ENCODE measurements around the gene UGT2A2. TPM values are rescaled to one million over a fixed set of nuclear protein-coding genes. Genes with fewer than 3 reads are reported as not detected.

Gene UGT2A2
- total and polyA plus RNA-seq, 5 donors from 2014 or later = not detected

DNA sequence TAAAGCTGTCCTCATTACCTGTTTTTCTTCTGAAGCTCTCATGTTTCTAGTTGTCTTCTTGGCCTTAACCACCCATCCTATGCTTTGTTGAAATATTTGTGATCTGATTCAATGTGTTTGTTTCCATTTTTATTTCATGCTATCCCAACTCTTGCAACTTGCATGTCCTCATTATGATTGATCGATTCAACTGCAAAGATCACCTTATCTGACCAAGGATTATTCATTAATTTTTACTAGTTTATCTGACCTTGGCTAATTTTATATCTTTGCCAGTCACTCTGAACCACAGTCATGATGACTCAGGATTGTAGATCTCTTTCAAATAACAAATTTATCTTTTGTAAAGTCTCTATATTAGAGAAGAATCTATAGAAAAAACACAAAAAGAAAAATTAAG lies 70.7 kb downstream of the UGT2A2 start:
- no peaks in the 10 kb centered on the region for H3K9me3 ChIP-seq (ENCODE audit: control insufficient read depth in 2 of 2, low read length in 2 of 2)
- no peaks in the 10 kb centered on the region for H3K27me3 ChIP-seq (ENCODE audit: control insufficient read depth, insufficient read depth, low read length)
- no peaks in the 10 kb centered on the region for H3K36me3 ChIP-seq (ENCODE audit: control insufficient read depth, insufficient read depth, low read length)
- Mint-ChIP-seq H3K4me3 (no peak overlapping the region), H3K4me1 (no peaks in the 10 kb centered on the region), H3K27me3 (no peaks in the 10 kb centered on the region), H3K9me3 (peaks cover 0 to 4% (median 1%) of the 10 kb centered on the region in 7 donors), H3K27ac (no peak overlapping the region), H3K36me3 (no peaks in the 10 kb centered on the region)
- H3K4me3 ChIP-seq (ENCODE audit: low read depth, low read length) = no peak overlapping the region
- DNase-seq (no peak), ATAC-seq (ENCODE audit: low read depth in 2 of 2) (no peak)
- H3K4me1 ChIP-seq (ENCODE audit: control insufficient read depth, insufficient read depth, low read length, poor library complexity, severe bottlenecking) = no peaks in the 10 kb centered on the region
- H3K27ac ChIP-seq (ENCODE audit: insufficient read depth, low read length, poor library complexity, severe bottlenecking) = no peak overlapping the region

DNA sequence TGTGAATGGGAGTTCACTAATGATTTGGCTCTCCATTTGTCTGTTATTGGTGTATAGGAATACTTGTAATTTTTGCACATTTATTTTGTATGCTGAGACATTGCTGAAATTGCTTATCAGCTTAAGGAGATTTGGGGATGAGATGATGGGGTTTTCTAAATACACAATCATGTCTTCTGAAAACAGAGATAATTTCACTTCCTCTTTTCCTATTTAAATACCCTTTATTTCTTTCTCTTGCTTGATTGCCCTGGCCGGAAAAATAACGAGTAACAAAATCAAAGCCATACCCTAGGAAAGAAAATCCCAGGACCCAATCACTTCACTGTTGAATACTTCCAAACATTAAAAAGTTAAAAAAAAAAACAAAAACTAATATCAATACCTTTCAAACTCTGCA lies 76.0 kb downstream of the UGT2A2 start:
- no peaks in the 10 kb centered on the region for H3K9me3 ChIP-seq (ENCODE audit: control insufficient read depth in 2 of 2, low read length in 2 of 2)
- Mint-ChIP-seq H3K27ac (no peak overlapping the region), H3K4me1 (no peaks in the 10 kb centered on the region), H3K27me3 (no peaks in the 10 kb centered on the region), H3K4me3 (no peak overlapping the region), H3K9me3 (peaks cover 0 to 4% (median 2%) of the 10 kb centered on the region in 7 donors), H3K36me3 (no peaks in the 10 kb centered on the region)
- no peaks in the 10 kb centered on the region for H3K27me3 ChIP-seq (ENCODE audit: control insufficient read depth, insufficient read depth, low read length)
- H3K4me3 ChIP-seq (ENCODE audit: low read depth, low read length) = no peak overlapping the region
- H3K36me3 ChIP-seq (ENCODE audit: control insufficient read depth, insufficient read depth, low read length) = no peaks in the 10 kb centered on the region
- DNase-seq (no peak), ATAC-seq (ENCODE audit: low read depth in 2 of 2) (no peak)
- no peaks in the 10 kb centered on the region for H3K4me1 ChIP-seq (ENCODE audit: control insufficient read depth, insufficient read depth, low read length, poor library complexity, severe bottlenecking)
- H3K27ac ChIP-seq (ENCODE audit: insufficient read depth, low read length, poor library complexity, severe bottlenecking) = no peak overlapping the region

DNA sequence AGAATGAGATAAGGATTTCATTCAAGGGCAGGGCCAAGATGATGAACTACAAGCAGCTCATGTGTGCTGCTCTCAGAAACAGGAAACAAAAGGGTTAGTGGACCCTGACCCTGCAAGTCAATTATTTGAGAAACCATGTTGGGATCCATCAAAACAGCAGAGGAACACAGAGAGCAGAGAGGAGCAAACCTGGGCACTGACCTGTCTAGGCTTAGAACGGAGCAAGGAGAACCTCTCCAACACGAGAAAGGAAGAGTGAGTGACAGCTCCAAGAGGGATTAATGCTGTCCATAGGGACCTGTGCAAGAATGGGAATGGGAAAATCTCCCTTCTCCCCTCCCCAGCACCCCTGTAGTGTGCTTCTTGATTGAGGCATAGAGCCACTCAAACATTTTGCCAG lies 89.8 kb downstream of the UGT2A2 start:
- Histone ChIP-seq H3K27ac (ENCODE audit: insufficient read depth, low read length, poor library complexity, severe bottlenecking) (no peak overlapping the region), H3K4me1 (ENCODE audit: control insufficient read depth, insufficient read depth, low read length, poor library complexity, severe bottlenecking) (no peaks in the 10 kb centered on the region), H3K9me3 (ENCODE audit: control insufficient read depth in 2 of 2, low read length in 2 of 2) (no peaks in the 10 kb centered on the region), H3K4me3 (ENCODE audit: low read depth, low read length) (no peak overlapping the region), H3K27me3 (ENCODE audit: control insufficient read depth, insufficient read depth, low read length) (no peaks in the 10 kb centered on the region), H3K36me3 (ENCODE audit: control insufficient read depth, insufficient read depth, low read length) (no peaks in the 10 kb centered on the region)
- no peak overlapping the region for H3K4me3 Mint-ChIP-seq
- no peaks in the 10 kb centered on the region for H3K27me3 Mint-ChIP-seq
- DNase-seq = no peak
- no peak for ATAC-seq (ENCODE audit: low read depth in 2 of 2)
- H3K9me3 Mint-ChIP-seq = peaks cover 0 to 10% (median 2%) of the 10 kb centered on the region in 7 donors
- H3K27ac Mint-ChIP-seq = no peak overlapping the region
- H3K4me1 Mint-ChIP-seq = no peaks in the 10 kb centered on the region
- H3K36me3 Mint-ChIP-seq = no peaks in the 10 kb centered on the region

- Mint-ChIP-seq H3K27me3 (no peaks in the 10 kb centered on the region), H3K4me3 (no peak overlapping the region), H3K27ac (no peak overlapping the region), H3K36me3 (no peaks in the 10 kb centered on the region), H3K4me1 (no peaks in the 10 kb centered on the region), H3K9me3 (peaks cover 0 to 8% (median 1%) of the 10 kb centered on the region in 7 donors)
- H3K36me3 ChIP-seq (ENCODE audit: control insufficient read depth, insufficient read depth, low read length) = no peaks in the 10 kb centered on the region
- no peaks in the 10 kb centered on the region for H3K4me1 ChIP-seq (ENCODE audit: control insufficient read depth, insufficient read depth, low read length, poor library complexity, severe bottlenecking)
- ATAC-seq (ENCODE audit: low read depth in 2 of 2) = no peak
- H3K27me3 ChIP-seq (ENCODE audit: control insufficient read depth, insufficient read depth, low read length) = no peaks in the 10 kb centered on the region
- no peak overlapping the region for H3K4me3 ChIP-seq (ENCODE audit: low read depth, low read length)
- DNase-seq = no peak
- no peaks in the 10 kb centered on the region for H3K9me3 ChIP-seq (ENCODE audit: control insufficient read depth in 2 of 2, low read length in 2 of 2)
- H3K27ac ChIP-seq (ENCODE audit: insufficient read depth, low read length, poor library complexity, severe bottlenecking) = no peak overlapping the region
Observed at GRCh38 chr4:69546134-69546765, 93.2 kb downstream of the UGT2A2 start.

Other genes with a start within 250 kb of the UGT2A2 start
- gene UGT2B4, start 143.7 kb downstream of the UGT2A2 start, total RNA-seq = not detected
- not detected for gene UGT2B4, start 143.7 kb downstream of the UGT2A2 start, polyA plus RNA-seq
- not detected for gene UGT2A1, start 13.6 kb upstream of the UGT2A2 start, total RNA-seq
- under 1 TPM in 1 of 4 donors, not detected in 3; 0.09 TPM for gene UGT2A1, start 13.6 kb upstream of the UGT2A2 start, polyA plus RNA-seq
- 4.4 TPM for gene SULT1B1, start 121.0 kb upstream of the UGT2A2 start, total RNA-seq
- gene SULT1B1, start 121.0 kb upstream of the UGT2A2 start, polyA plus RNA-seq = 10 to 100 TPM in 1 of 4 donors, 1 to 10 TPM in 3; 3.9 to 12.4 (median 6.3) TPM
- gene SULT1E1, start 220.5 kb upstream of the UGT2A2 start, total RNA-seq = not detected
- gene SULT1E1, start 220.5 kb upstream of the UGT2A2 start, polyA plus RNA-seq = not detected